Measurements from ENCODE around the gene ACVRL1. TPM values are rescaled to one million over a fixed set of nuclear protein-coding genes. Genes with fewer than 3 reads are reported as not detected.

The ACVRL1 gene
- total RNA-seq, 1 donor from 2014 or later, result not detected

DNA sequence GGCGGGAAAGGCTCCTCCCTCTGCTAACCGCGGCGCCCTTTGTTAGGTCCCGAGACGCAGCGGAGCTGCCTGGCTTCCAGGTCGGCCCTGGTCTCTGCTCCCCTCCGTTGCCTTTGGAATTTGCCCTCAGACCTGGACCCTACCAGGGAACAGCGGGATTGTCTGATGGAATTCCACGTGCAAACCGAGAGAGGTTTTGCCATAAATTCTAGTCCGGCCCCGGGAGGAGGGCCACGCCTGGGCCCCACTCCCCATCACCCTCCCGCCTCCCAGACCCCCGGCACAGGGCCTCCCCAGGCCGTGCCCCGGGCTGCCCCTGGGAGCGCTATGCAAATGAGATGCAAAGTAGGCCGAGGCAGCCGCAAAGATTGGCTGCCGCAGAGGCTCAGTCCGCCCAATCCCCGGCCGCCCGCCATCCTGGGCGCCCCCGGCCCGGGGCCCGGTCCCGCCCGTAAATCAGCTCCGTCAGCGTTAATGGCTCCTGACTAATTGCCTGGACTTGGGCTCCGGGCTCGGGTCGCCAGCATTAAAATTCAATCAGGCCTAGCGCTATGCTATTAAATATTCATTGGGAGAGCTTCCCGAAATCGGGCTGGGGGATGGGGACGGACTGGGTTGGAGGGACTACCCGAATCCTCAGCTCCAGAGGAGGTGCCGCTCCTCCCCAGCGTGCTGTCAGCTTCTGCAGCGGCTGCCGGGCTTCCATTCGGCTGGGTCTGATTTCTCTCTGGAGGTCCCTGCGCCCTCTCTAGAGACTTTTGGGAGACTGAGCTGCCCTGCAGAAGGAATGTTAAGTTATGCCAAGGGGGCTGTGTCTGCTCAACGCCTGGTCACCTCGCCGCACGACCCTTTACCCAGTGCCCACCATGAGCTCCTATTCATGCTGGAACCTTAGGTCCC is 43.1 kb upstream of the ACVRL1 start:
- Mint-ChIP-seq H3K9me3 (ENCODE audit: unreplicated experiment) (no peaks in the 10 kb centered on the region), H3K4me1 (ENCODE audit: unreplicated experiment) (peaks cover 42% of the 10 kb centered on the region), H3K27me3 (ENCODE audit: unreplicated experiment) (peaks cover 15% of the 10 kb centered on the region), H3K36me3 (ENCODE audit: unreplicated experiment) (no peaks in the 10 kb centered on the region), H3K4me3 (ENCODE audit: unreplicated experiment) (peak overlapping the region; percentile 65), H3K27ac (ENCODE audit: unreplicated experiment) (no peak overlapping the region)
- TF ChIP-seq, protein P1, sequence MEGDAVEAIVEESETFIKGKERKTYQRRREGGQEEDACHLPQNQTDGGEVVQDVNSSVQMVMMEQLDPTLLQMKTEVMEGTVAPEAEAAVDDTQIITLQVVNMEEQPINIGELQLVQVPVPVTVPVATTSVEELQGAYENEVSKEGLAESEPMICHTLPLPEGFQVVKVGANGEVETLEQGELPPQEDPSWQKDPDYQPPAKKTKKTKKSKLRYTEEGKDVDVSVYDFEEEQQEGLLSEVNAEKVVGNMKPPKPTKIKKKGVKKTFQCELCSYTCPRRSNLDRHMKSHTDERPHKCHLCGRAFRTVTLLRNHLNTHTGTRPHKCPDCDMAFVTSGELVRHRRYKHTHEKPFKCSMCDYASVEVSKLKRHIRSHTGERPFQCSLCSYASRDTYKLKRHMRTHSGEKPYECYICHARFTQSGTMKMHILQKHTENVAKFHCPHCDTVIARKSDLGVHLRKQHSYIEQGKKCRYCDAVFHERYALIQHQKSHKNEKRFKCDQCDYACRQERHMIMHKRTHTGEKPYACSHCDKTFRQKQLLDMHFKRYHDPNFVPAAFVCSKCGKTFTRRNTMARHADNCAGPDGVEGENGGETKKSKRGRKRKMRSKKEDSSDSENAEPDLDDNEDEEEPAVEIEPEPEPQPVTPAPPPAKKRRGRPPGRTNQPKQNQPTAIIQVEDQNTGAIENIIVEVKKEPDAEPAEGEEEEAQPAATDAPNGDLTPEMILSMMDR (IDR thresholded peaks at IDR 0.05), result no peak
- no peak for DNase-seq (ENCODE audit: extremely low spot score, unreplicated experiment)

DNA sequence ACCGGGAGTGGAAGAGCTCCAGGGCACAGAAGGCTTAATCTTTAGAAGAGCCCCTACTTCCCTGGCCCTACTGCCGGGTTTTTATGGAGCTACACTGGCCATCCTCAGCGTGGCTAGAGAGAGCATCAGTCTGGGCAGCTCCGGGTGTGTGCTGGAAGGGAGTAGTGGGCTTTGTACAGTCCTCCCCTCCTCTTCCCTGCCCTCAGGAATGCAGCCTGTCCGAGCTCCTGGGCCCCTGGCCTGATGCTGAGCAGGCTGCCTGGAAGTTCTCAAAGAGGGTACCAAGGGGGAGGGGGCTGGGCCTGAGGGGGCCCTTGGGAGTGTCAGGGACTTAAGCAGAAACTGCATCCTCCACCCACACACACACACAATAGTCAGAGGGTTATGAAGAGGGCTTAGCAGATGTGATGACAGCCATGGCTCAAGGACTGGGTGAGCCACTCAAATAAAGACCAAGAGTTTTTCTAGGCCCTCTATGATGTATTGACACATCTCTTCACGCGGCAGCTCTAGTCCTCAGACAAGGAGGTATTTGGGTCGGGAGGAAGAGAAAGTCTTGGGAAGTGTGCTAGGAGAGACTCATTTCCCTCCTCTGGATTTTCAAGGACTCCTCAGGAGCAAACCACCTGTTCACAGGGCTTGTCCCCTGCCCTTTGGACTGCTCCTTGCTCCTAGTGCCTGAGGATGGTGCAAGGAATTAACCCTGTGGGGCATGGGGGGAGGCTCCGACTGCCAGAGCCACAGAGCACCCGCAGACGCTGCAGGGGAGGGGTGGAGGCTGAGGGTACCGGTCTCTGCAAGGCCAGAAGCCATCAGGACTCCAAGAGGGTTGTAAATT is 42.3 kb upstream of the ACVRL1 start:
- H3K27me3 Mint-ChIP-seq (ENCODE audit: unreplicated experiment), result peaks cover 13% of the 10 kb centered on the region
- no peaks in the 10 kb centered on the region for H3K36me3 Mint-ChIP-seq (ENCODE audit: unreplicated experiment)
- no peak for DNase-seq (ENCODE audit: extremely low spot score, unreplicated experiment)

DNA sequence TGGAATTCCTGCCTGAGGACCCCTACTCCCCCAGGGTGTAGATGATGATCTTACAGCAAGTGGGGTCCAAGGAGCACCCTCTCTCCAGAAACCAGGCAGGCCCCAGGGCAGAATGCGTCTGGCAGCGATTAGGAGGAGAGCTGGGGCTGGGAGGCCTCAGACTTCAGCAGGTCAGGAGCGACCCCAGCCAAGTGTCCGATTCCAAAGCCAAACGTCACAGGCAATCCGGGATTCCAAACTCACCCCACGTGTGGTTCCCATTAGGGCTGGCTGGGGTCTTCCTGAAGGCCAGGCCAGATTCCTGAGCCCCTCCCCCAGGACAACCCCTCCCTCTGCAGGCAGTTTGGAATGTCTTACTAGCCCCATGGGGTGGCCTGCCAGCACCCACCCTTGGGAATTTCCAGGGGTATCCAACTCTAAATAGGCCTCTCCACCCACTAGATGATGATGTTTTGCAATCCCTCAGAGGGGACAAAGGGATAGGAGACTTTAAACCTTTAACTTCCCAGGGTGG is 41.5 kb upstream of the ACVRL1 start:
- Mint-ChIP-seq H3K36me3 (ENCODE audit: unreplicated experiment) (no peaks in the 10 kb centered on the region), H3K27ac (ENCODE audit: unreplicated experiment) (no peak overlapping the region), H3K4me1 (ENCODE audit: unreplicated experiment) (peaks cover 55% of the 10 kb centered on the region), H3K4me3 (ENCODE audit: unreplicated experiment) (no peak overlapping the region), H3K27me3 (ENCODE audit: unreplicated experiment) (peaks cover 13% of the 10 kb centered on the region), H3K9me3 (ENCODE audit: unreplicated experiment) (no peaks in the 10 kb centered on the region)
- DNase-seq (ENCODE audit: extremely low spot score, unreplicated experiment), result no peak
- TF ChIP-seq, protein P1 (IDR thresholded peaks at IDR 0.05), result no peak

More for the DNA sequence above, 42.3 kb upstream of the ACVRL1 start:
- TF ChIP-seq, protein P1 (IDR thresholded peaks at IDR 0.05), result no peak
- H3K27ac Mint-ChIP-seq (ENCODE audit: unreplicated experiment), result no peak overlapping the region
- H3K9me3 Mint-ChIP-seq (ENCODE audit: unreplicated experiment), result no peaks in the 10 kb centered on the region
- peaks cover 49% of the 10 kb centered on the region for H3K4me1 Mint-ChIP-seq (ENCODE audit: unreplicated experiment)
- H3K4me3 Mint-ChIP-seq (ENCODE audit: unreplicated experiment), result peak overlapping the region; percentile 65

DNA sequence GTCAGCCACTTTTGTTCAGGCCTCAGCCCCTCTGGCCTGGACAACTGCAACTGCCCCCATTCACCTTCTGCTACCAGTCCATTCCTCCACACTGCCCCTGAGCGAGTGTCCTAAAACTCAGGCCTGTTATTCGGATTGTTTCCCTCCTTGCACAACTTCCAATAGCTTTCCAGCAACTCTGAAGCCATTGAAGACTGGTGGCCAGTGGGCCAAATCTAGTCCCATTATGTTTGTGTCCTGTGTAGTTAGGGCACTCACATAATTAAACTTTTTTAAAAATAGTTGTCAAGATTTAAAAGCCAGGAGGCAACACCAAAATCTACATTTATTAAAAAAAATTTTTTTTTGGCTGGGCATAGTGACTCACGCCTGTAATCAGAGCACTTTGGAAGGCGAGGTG is 41.0 kb upstream of the ACVRL1 start:
- H3K27ac Mint-ChIP-seq (ENCODE audit: unreplicated experiment), result no peak overlapping the region
- no peak overlapping the region for H3K4me3 Mint-ChIP-seq (ENCODE audit: unreplicated experiment)
- no peaks in the 10 kb centered on the region for H3K36me3 Mint-ChIP-seq (ENCODE audit: unreplicated experiment)
- peaks cover 13% of the 10 kb centered on the region for H3K27me3 Mint-ChIP-seq (ENCODE audit: unreplicated experiment)
- TF ChIP-seq, protein P1 (IDR thresholded peaks at IDR 0.05), result no peak
- H3K9me3 Mint-ChIP-seq (ENCODE audit: unreplicated experiment), result no peaks in the 10 kb centered on the region
- H3K4me1 Mint-ChIP-seq (ENCODE audit: unreplicated experiment), result peaks cover 58% of the 10 kb centered on the region
- DNase-seq (ENCODE audit: extremely low spot score, unreplicated experiment), result no peak

Data from osteocyte (in vitro differentiated cells).